SK-N-SH (cell line): Measurements from ENCODE around the gene HHATL. TPM values are rescaled to one million over a fixed set of nuclear protein-coding genes. Genes with fewer than 3 reads are reported as not detected.

Experiments used
- CTCF ChIA-PET: fragments of 300-600, 350-600 bp; formaldehyde crosslinking; extraction: SDS; loops from one replicate; lab custom pipeline; 2021; lab: Yijun Ruan, JAX
- POLR2A ChIA-PET: fragments of 350-600 bp; sonication (Branson Sonifier 250); formaldehyde crosslinking; extraction: SDS; loops from one replicate; lab custom pipeline; 2020; ENCODE audit warnings: antibody characterized with exemption, inconsistent platforms; lab: Yijun Ruan, JAX
- DNase-seq: peaks from one replicate; pipeline ENCODE4 v3.0.0; 2012
- H2AFZ ChIP-seq: fragments of 200-600 bp; sonication (generic); 2 replicates; pipeline ENCODE4 v1.8.1; 2016; ENCODE audit warnings: antibody characterized with exemption, mild to moderate bottlenecking, low read depth
- H3F3A ChIP-seq: fragments of 200-600 bp; sonication (generic); replicated peaks from 2 replicates; pipeline ENCODE3; 2016; ENCODE audit warnings: antibody characterized with exemption, mild to moderate bottlenecking; ENCODE audit not compliant: insufficient read depth
- H3K27ac ChIP-seq, 2 experiments: fragments of 200-500 bp in 1 of 2; fragments of 200-600 bp in 1 of 2; sonication (Bioruptor generic) in 1 of 2; sonication (generic), shearing (Covaris generic) in 1 of 2; 2 replicates each; pipeline versions ENCODE4 v1.5.1 to v1.6.1; 2014 to 2016; ENCODE audit warnings: low read depth in 2 of 2, inconsistent platforms in 1 of 2, low read length in 1 of 2, mild to moderate bottlenecking in 1 of 2, mixed read lengths in 1 of 2
- H3K27me3 ChIP-seq: fragments of 200-600 bp; sonication (generic), shearing (Covaris generic); 2 replicates; pipeline ENCODE4 v1.6.1; 2016; ENCODE audit warnings: mixed run types; ENCODE audit not compliant: insufficient read depth
- H3K36me3 ChIP-seq, 2 experiments: fragments of 200-500 bp in 1 of 2; fragments of 200-600 bp in 1 of 2; sonication (Bioruptor generic) in 1 of 2; sonication (generic) in 1 of 2; replicated peaks in 1 of 2; 2 replicates each; pipeline versions ENCODE3 to v1.5.1; 2014 to 2016; ENCODE audit warnings: low read length in 1 of 2, mild to moderate bottlenecking in 1 of 2; ENCODE audit not compliant: insufficient read depth in 2 of 2, control insufficient read depth in 1 of 2
- H3K4me1 ChIP-seq, 2 experiments: fragments of 200-500 bp in 1 of 2; fragments of 200-600 bp in 1 of 2; sonication (Bioruptor generic) in 1 of 2; sonication (generic), shearing (Covaris generic) in 1 of 2; 2 replicates each; pipeline versions ENCODE4 v1.5.1 to v1.6.1; 2014 to 2016; ENCODE audit warnings: low read depth in 1 of 2, low read length in 1 of 2, mixed run types in 1 of 2; ENCODE audit not compliant: insufficient read depth in 2 of 2, control insufficient read depth in 1 of 2
- H3K4me2 ChIP-seq: fragments of 200-600 bp; sonication (generic), shearing (Covaris generic); 2 replicates; pipeline ENCODE4 v1.6.1; 2017; ENCODE audit warnings: mixed run types
- H3K4me3 ChIP-seq, 2 experiments: fragments of 200-500 bp in 1 of 2; fragments of 200-600 bp in 1 of 2; sonication (Bioruptor generic) in 1 of 2; sonication (generic), shearing (Covaris generic) in 1 of 2; 2 replicates each; pipeline versions ENCODE4 v1.5.1 to v1.8.1; 2014 to 2016; ENCODE audit warnings: low read depth in 2 of 2, inconsistent platforms in 1 of 2, low read length in 1 of 2, mild to moderate bottlenecking in 1 of 2, mixed read lengths in 1 of 2, moderate library complexity in 1 of 2
- H3K79me2 ChIP-seq: fragments of 200-600 bp; sonication (generic); 2 replicates; pipeline ENCODE4 v1.8.1; 2017; ENCODE audit warnings: mild to moderate bottlenecking; ENCODE audit not compliant: insufficient read depth
- H3K9ac ChIP-seq: fragments of 200-600 bp; sonication (generic); 2 replicates; pipeline ENCODE4 v1.6.1; 2017; ENCODE audit warnings: mixed run types
- H3K9me2 ChIP-seq: fragments of 200-600 bp; sonication (generic); 2 replicates; pipeline ENCODE4 v1.6.1; 2017; ENCODE audit warnings: mixed run types
- H3K9me3 ChIP-seq: fragments of 200-600 bp; sonication (generic); 2 replicates; pipeline ENCODE4 v1.6.1; 2017; ENCODE audit warnings: mixed run types, mild to moderate bottlenecking, moderate library complexity
- H4K20me1 ChIP-seq: fragments of 200-600 bp; sonication (generic); 2 replicates; pipeline ENCODE4 v1.6.1; 2017; ENCODE audit warnings: mild to moderate bottlenecking, mixed run types; ENCODE audit not compliant: insufficient read depth
- FOSL2 ChIP-seq: IDR thresholded peaks from 2 replicates; pipeline ENCODE4 v1.4.0; 2012; ENCODE audit warnings: low read depth, mild to moderate bottlenecking, moderate library complexity, borderline replicate concordance
- GABPA ChIP-seq: IDR thresholded peaks from 2 replicates; pipeline ENCODE4 v1.4.0; 2012; ENCODE audit warnings: low read depth, mild to moderate bottlenecking
- GATA2 ChIP-seq: sonication (generic); formaldehyde crosslinking; IDR thresholded peaks from 2 replicates; pipeline ENCODE4 v1.5.0; 2020; ENCODE audit warnings: mild to moderate bottlenecking, missing genetic modification reagents
- MAX ChIP-seq: IDR thresholded peaks from 2 replicates; pipeline ENCODE4 v1.4.0; 2012; ENCODE audit warnings: low read depth
- MXI1 ChIP-seq: IDR thresholded peaks from 2 replicates; pipeline ENCODE4 v1.6.1; 2012; ENCODE audit warnings: mild to moderate bottlenecking, low read depth, low read length, improper control_type of control experiment
- RXRA ChIP-seq: IDR thresholded peaks from 2 replicates; pipeline ENCODE4 v1.4.0; 2012; ENCODE audit warnings: low read depth, mild to moderate bottlenecking, borderline replicate concordance
- SIN3A ChIP-seq: IDR thresholded peaks from 2 replicates; pipeline ENCODE4 v1.6.1; 2012; ENCODE audit warnings: low read depth, mild to moderate bottlenecking, low read length, moderate library complexity, borderline replicate concordance
- SMC3 ChIP-seq: IDR thresholded peaks from 2 replicates; pipeline ENCODE4 v1.6.1; 2012; ENCODE audit warnings: low read depth, low read length, improper control_type of control experiment
- TEAD4 ChIP-seq: IDR thresholded peaks from 2 replicates; pipeline ENCODE4 v1.4.0; 2012; ENCODE audit warnings: mild to moderate bottlenecking, borderline replicate concordance; ENCODE audit not compliant: insufficient read depth
- WGBS: methylation state at CpG from one replicate; pipeline ENCODE4 v1.1.6; 2017; ENCODE audit warnings: low lambda C conversion rate; 5-methylcytosine and 5-hydroxymethylcytosine counted together
- polyA plus RNA-seq, 3 experiments: library from polyadenylated mRNA; depleted of rRNA; stranded (reverse); fragments of >200 nt; gene quantifications; 2 replicates each; pipeline ENCODE4 v1.2.3, GENCODE V29; 2012

Gene HHATL
- polyA plus RNA-seq, 1 of the 3 experiments (the other 2 are of a cell fraction) = not detected

- Histone ChIP-seq H3K9ac (no peak overlapping the region), H3K27ac (no peak overlapping the region), H3K27me3 (no peaks in the 10 kb centered on the region; the same call in 1 of the 2 replicates), H3K4me3 (no peak overlapping the region), H3K36me3 (no peaks in the 10 kb centered on the region), H3K4me1 (no peaks in the 10 kb centered on the region), H4K20me1 (no peaks in the 10 kb centered on the region), H3K4me2 (no peak overlapping the region), H3K9me3 (no peaks in the 10 kb centered on the region), H3F3A (no peaks in the 10 kb centered on the region), H3K79me2 (no peaks in the 10 kb centered on the region), H2AFZ (no peak overlapping the region), H3K9me2 (no peaks in the 10 kb centered on the region)
- WGBS = 39% methylated on average over 3 of the region's 4 CpGs
- TF ChIP-seq GABPA (no peak), TEAD4 (no peak), RXRA (no peak), MXI1 (no peak), MAX (no peak), GATA2 (CRISPR knock-in tag) (no peak), FOSL2 (no peak), SMC3 (no peak), SIN3A (no peak)
- POLR2A ChIA-PET = no interaction called here
- no peak for DNase-seq
- CTCF ChIA-PET = no interaction called here
Measured at GRCh38 chr3:42693530-42693930, 9.1 kb downstream of the HHATL start.

DNA sequence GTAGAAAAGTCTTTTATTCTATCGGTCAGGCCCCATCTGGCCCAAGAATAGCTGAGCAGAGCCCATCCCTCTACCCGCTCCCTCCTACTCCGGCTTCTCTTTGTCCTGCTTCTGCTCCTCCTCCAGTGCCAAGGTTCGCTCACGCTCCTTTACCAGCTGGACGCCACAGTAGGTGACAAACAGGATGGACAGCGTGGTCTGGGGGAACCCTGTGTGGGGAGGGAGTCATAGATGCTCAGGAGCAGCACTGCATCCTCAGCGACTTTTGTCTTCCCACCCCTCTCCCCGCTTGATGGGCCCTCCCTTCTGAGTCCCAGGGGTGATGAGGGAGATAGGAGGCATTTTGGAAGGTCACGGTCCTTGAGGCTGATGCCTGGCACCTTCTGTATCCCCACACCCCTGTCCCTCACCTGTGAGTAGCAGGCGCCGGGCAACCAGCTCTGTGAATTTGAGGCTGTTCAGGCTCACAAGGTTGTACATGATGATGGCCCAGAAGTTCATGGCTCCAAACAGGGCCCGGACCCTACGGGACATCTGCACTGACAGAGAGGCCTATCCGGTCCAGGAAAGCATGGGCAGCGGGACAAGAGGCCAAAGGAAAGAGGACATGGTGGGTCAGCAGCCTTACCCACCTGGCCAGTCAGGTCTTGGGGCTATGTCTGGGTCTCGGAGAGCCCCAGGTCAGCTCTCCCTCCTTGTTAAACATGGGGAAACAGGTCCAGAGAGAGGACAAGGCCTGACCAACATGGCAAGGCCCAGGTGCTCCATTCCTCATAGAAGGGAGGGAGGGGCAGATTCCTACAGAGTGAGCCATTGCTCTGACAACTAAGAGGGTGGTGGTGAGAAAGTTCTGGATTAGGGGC is 9.7 kb downstream of the HHATL start:
- Histone ChIP-seq H3K9ac (no peak overlapping the region), H3K4me2 (no peak overlapping the region), H3K4me1 (no peaks in the 10 kb centered on the region), H3K27me3 (no peaks in the 10 kb centered on the region; the same call in 1 of the 2 replicates), H3K36me3 (no peaks in the 10 kb centered on the region), H3K27ac (no peak overlapping the region), H3K79me2 (no peaks in the 10 kb centered on the region), H3K9me3 (no peaks in the 10 kb centered on the region), H3K4me3 (no peak overlapping the region), H3F3A (no peaks in the 10 kb centered on the region), H2AFZ (no peak overlapping the region), H4K20me1 (no peaks in the 10 kb centered on the region), H3K9me2 (no peaks in the 10 kb centered on the region)
- CTCF ChIA-PET = interaction anchor here (0.8 to 1.0 kb wide), 2 partner anchors 27 to 52 kb away, joined by 3 read pairs; no protein-coding TSS in a partner anchor
- WGBS = 59% methylated on average over 17 of the region's 17 CpGs
- TF ChIP-seq TEAD4 = no peak
- no peak for TF ChIP-seq SIN3A
- TF ChIP-seq MXI1 = no peak
- POLR2A ChIA-PET = no interaction called here
- DNase-seq = no peak
